ENCODE data around the gene OSBPL6. TPM values are rescaled to one million over a fixed set of nuclear protein-coding genes. Genes with fewer than 3 reads are reported as not detected.

The OSBPL6 gene
- total RNA-seq, 1 experiment from 2014 or later = 4.6 TPM

- Histone ChIP-seq H3K4me2 (ENCODE audit: insufficient read depth, insufficient read length, low read length) (no peak overlapping the region), H3K4me1 (ENCODE audit: insufficient read depth, low read length) (no peaks in the 10 kb centered on the region), H2BK12ac (ENCODE audit: insufficient read length, low read depth, low read length) (no peak overlapping the region), H2BK5ac (ENCODE audit: insufficient read length, low read length) (no peak overlapping the region), H2BK20ac (ENCODE audit: low read depth, low read length, poor library complexity, severe bottlenecking) (no peak overlapping the region), H2AFZ (ENCODE audit: low read length) (no peak overlapping the region), H3K9me3 (ENCODE audit: control insufficient read depth, low read depth, low read length) (no peaks in the 10 kb centered on the region), H3K23me2 (ENCODE audit: insufficient read length, low read depth, low read length, poor library complexity, severe bottlenecking) (no peaks in the 10 kb centered on the region), H2AK5ac (ENCODE audit: insufficient read length, low read length) (no peak overlapping the region), H3K23ac (ENCODE audit: insufficient read length, low read depth, low read length) (no peak overlapping the region), H2BK120ac (ENCODE audit: low read depth, low read length, poor library complexity, severe bottlenecking) (no peak overlapping the region), H2BK15ac (ENCODE audit: low read depth, low read length) (no peak overlapping the region), H4K20me1 (ENCODE audit: control insufficient read depth, insufficient read depth, insufficient read length) (no peaks in the 10 kb centered on the region), H3K27me3 (ENCODE audit: insufficient read depth, low read length) (no peaks in the 10 kb centered on the region), H3K79me2 (ENCODE audit: insufficient read depth, low read length) (no peaks in the 10 kb centered on the region), H3K18ac (ENCODE audit: insufficient read length, low read depth, low read length) (no peak overlapping the region), H4K5ac (ENCODE audit: insufficient read length, low read depth, low read length) (no peak overlapping the region), H4K91ac (ENCODE audit: insufficient read length, low read depth, low read length) (no peak overlapping the region), H4K8ac (replicated peaks; ENCODE audit: insufficient read length, low read depth, low read length) (no peak overlapping the region), H3K79me1 (ENCODE audit: insufficient read depth, low read depth, low read length, poor library complexity, severe bottlenecking) (no peaks in the 10 kb centered on the region), H3K4ac (ENCODE audit: low read depth, low read length) (no peak overlapping the region), H3T11ph (ENCODE audit: low read length) (no peak overlapping the region), H3K56ac (ENCODE audit: insufficient read length, low read depth, low read length) (no peak overlapping the region), H3K9ac (ENCODE audit: extremely low read depth, insufficient read length, low read length) (no peak overlapping the region), H3K14ac (ENCODE audit: insufficient read depth, low read length) (no peak overlapping the region), H3K27ac (ENCODE audit: insufficient read length, low read depth, low read length) (no peak overlapping the region)
- TF ChIP-seq, protein P1, sequence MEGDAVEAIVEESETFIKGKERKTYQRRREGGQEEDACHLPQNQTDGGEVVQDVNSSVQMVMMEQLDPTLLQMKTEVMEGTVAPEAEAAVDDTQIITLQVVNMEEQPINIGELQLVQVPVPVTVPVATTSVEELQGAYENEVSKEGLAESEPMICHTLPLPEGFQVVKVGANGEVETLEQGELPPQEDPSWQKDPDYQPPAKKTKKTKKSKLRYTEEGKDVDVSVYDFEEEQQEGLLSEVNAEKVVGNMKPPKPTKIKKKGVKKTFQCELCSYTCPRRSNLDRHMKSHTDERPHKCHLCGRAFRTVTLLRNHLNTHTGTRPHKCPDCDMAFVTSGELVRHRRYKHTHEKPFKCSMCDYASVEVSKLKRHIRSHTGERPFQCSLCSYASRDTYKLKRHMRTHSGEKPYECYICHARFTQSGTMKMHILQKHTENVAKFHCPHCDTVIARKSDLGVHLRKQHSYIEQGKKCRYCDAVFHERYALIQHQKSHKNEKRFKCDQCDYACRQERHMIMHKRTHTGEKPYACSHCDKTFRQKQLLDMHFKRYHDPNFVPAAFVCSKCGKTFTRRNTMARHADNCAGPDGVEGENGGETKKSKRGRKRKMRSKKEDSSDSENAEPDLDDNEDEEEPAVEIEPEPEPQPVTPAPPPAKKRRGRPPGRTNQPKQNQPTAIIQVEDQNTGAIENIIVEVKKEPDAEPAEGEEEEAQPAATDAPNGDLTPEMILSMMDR (conservative IDR thresholded peaks at IDR 0.05) = no peak
- no CpG with 5 or more reads among the region's 2 CpGs for WGBS (ENCODE audit: extremely low coverage, insufficient read length, low lambda C conversion rate)
- H3K36me3 Mint-ChIP-seq (ENCODE audit: insufficient read depth in 1 of 3, low read depth in 3 of 3) = no peaks in the 10 kb centered on the region
- H3K9me3 Mint-ChIP-seq = no peaks in the 10 kb centered on the region
- H3K27ac Mint-ChIP-seq = no peak overlapping the region
- no peak overlapping the region for H3K4me3 Mint-ChIP-seq
- DNase-seq = no peak
- peaks cover 2 to 5% of the 10 kb centered on the region in 2 experiments for H3K4me1 Mint-ChIP-seq
- H3K27me3 Mint-ChIP-seq (ENCODE audit: low read depth) = no peaks in the 10 kb centered on the region
Observed at GRCh38 chr2:178246696-178247095, 52.4 kb downstream of the OSBPL6 start.

All from H9 (cell line).